ENCODE data around the gene SLC30A4.
A peak's percentile ranks its signal among the peaks of the same experiment; 100 is the strongest.

The SLC30A4 gene

DNA sequence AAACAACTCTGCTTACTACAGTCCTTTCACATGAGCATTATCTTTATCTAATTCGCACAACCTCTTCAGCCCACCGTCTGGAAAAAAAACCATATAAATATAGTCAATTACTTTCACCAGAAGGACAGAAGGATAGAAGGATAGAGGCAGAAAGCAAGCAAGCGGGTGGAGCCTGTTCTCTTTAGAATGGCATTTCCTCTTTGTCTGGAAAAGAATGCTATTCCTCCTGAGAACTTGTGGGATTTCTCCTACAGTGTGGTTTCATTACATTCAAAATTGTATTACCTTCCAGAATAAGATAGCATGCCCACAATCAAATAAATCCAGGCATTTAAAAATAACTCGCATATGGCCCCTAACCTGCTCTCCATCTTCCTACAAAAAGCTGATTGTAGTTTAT is 23.1 kb downstream of the SLC30A4 start:
- DNase-seq = no peak

DNA sequence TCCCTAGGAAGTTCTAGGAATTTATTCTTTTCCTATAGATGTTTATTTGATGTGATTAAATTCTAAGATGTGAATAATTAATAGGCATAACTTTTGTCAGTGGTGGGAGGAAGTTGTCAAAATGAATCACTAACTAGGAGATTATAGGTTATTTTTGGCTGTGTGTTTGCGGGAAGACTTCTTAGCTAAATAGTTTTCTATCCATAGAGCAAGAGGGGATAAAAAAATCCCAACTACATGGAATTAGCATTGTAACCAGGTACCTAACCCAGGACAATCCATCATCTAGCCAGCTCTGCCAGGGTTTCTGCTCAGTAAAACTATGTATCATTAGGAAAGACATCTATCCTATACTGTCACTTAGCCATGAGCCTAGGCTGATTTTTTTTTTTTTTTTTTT is 23.9 kb downstream of the SLC30A4 start:
- no peak for DNase-seq

- no peak for DNase-seq
Measured at GRCh38 chr15:45497261-45497660, 25.3 kb downstream of the SLC30A4 start.

DNA sequence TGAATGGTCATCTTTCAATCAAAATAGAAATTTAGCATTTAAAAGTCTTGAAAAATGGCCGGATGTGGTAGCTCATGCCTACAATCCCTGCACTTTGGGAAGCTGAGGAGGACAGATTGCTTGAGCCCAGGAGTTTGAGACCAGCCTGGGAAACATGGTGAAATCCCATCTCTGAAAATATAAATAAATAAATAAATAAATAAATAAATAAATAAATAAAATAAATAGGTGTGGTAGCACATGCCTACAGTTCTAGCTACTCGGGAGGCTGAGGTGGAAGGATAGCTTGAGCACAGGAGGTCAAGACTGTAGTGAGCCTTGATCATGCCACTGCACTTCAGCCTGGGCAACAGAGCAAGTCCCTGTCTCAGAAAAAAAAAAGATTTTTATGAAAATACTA is 25.9 kb downstream of the SLC30A4 start:
- DNase-seq = no peak

GRCh38 chr15:45495588-45495987 is 27.0 kb downstream of the SLC30A4 start:
- DNase-seq = no peak

DNA sequence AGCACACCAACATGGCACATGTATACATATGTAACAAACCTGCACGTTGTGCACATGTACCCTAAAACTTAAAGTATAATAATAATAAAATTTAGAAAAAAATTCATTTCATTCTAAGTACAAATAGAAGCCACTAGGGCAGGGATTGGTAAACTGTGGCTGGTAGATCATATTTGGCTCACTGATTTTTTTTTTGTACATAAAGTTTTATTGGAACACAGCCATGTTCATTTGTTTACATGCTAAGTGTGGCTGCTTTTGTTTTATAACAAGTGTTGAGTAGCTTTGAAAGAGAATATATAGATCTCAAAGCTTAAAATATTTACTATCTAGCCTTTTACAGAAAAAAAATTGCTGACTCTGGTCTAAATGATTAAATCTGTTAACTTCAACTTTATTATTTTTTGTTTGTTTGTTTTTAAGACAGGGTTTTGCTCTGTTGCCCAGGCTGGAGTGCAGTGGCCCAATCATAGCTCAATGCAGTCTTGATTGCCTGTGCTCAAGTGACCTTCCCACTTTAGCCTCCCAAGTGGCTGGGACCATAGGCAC is 32.8 kb downstream of the SLC30A4 start:
- no peak for DNase-seq

DNA sequence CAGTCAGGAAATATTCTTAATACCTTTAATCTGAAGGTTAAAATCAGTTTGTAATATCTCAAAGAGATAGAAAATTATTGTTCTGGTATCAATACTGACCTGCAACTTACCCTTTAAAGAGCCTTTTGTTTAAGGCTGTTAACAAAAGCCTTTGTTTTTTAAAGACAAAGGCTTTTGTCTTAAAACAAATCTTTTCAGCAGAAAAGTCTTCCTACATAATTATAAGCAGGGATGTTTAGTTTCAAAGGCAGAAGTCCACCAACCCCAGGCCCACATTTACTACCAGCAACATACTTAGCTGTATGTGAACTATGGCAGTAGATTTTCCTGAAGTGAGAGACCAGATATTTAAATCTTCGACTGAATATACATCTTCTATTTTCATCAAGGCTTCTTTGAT is 36.2 kb downstream of the SLC30A4 start:
- DNase-seq = no peak

GRCh38 chr15:45481135-45481534 is 41.4 kb downstream of the SLC30A4 start:
- no peak for DNase-seq

GRCh38 chr15:45476410-45476809 is 46.1 kb downstream of the SLC30A4 start:
- no peak for DNase-seq

- DNase-seq = no peak
Measured at GRCh38 chr15:45474799-45475198, 47.8 kb downstream of the SLC30A4 start.

DNA sequence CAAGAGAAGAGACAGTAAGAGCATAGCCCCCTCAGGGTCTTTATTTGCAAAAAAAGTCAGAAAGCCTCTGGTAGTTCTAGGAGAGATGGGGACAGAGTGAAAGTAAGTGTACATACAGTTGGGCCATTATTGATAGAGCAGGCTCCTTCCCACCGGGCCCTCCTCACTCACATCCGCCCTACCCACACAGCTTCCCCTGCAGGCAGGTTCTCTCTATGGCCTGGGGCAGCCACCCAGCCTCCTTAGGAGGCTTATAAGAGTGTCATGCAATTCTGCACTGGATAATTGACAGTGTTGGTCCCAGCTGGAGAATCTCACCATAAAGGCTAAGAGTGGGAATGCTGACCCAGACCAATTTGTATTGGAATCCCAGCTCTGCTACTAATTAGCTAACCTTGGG is 49.5 kb downstream of the SLC30A4 start:
- DNase-seq = no peak

- DNase-seq = no peak
Measured at GRCh38 chr15:45471151-45471550, 51.4 kb downstream of the SLC30A4 start.

GRCh38 chr15:45469441-45469840 is 53.1 kb downstream of the SLC30A4 start:
- no peak for DNase-seq

DNA sequence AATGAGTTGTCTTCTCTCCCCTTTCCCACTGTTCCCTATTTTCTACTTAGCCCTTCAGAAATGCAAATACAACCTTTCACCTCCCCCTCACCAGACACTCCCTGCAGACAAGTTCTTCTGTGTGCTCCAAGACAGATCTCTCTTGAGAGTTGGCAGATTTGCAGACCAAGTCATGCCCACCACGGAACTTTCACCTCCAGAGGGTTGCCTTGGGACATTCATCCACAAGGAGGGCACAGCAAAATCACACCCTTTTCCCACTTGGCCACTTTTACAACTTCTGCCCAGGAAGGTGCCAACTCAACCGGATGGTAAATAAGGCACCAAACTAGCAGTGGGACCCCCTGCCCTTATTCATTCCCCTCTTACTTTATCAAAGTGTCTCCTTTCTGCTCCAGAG is 53.5 kb downstream of the SLC30A4 start:
- no peak for DNase-seq

- no peak for DNase-seq
Measured at GRCh38 chr15:45468294-45468693, 54.3 kb downstream of the SLC30A4 start.

DNA sequence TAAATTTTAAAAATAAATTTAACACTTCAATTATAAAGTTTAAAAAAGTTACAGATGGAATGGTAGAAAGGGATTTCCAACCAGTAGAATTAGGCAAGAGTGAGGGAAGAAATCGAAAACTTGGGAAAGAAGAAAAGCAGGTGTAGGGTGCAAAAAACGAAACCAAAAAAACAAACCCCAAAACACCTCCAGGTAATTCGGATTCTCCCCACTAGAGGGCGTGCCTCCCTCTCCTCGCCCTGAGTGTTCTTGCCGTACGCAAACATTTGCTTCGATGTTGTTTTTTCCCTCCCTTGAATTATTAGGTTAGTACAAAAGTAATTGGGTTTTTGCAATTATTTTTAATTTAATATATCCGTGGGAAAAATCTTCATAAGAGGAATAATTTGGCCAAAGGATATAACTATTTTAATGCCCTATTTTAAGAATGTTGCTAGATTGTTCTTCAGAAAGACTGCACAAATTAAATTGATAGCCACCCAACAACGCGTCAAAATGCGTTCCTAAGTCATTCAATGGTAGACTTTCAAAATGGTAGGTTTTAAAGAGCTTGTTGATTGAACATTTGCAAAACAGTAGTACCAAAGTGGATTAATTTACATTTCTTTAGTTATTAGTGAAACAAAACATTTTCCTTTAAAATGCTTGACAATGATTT is 63.7 kb downstream of the SLC30A4 start:
- DNase-seq = peak; percentile 22

DNA sequence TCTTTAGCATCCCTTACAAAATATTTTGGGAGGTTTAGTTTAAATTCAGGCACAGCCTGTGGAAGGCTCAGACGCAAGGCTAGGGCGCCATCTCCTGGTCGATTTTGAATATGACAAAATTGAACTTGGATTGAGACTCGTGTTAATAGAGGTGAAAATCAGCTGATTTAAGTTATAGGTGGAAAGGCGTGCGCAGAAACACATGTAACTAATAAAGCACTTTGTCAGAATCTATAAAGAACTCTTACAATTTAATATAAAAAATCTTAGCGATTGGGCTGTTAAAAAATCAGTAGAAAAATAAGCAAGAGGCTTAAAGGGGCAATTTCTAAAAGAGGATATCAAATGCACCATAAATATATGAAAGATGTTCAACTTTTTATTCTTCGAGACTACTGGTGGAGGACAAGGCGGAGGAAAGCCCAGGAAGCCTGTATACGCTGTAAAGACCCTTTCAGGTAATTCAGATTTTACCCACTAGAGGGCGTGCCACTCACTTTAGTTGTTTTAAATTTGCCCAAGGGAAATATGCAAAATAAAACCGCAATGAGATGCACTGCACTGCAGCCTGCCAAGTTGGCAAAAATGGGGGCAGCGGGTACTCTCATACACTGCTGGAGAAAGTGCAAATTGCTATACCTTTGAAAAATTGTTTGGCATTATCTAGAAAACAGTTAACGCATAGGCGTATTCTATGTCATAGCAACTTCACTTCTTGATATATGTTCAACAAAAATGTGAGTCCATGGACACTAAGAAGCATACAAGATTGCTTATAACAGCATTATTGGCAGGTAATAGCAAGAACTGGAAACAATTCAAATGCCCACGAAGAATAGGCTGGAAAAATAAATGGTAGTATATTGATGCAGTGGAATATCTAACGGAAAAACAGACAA is 64.7 kb downstream of the SLC30A4 start:
- peak; percentile 55 for DNase-seq

- DNase-seq = no peak
Measured at GRCh38 chr15:45457220-45457619, 65.3 kb downstream of the SLC30A4 start.

GRCh38 chr15:45456212-45457106 is 66.1 kb downstream of the SLC30A4 start:
- no peak for DNase-seq

- no peak for DNase-seq
Measured at GRCh38 chr15:45454814-45455213, 67.7 kb downstream of the SLC30A4 start.

GRCh38 chr15:45451265-45451664 is 71.3 kb downstream of the SLC30A4 start:
- DNase-seq = no peak

DNA sequence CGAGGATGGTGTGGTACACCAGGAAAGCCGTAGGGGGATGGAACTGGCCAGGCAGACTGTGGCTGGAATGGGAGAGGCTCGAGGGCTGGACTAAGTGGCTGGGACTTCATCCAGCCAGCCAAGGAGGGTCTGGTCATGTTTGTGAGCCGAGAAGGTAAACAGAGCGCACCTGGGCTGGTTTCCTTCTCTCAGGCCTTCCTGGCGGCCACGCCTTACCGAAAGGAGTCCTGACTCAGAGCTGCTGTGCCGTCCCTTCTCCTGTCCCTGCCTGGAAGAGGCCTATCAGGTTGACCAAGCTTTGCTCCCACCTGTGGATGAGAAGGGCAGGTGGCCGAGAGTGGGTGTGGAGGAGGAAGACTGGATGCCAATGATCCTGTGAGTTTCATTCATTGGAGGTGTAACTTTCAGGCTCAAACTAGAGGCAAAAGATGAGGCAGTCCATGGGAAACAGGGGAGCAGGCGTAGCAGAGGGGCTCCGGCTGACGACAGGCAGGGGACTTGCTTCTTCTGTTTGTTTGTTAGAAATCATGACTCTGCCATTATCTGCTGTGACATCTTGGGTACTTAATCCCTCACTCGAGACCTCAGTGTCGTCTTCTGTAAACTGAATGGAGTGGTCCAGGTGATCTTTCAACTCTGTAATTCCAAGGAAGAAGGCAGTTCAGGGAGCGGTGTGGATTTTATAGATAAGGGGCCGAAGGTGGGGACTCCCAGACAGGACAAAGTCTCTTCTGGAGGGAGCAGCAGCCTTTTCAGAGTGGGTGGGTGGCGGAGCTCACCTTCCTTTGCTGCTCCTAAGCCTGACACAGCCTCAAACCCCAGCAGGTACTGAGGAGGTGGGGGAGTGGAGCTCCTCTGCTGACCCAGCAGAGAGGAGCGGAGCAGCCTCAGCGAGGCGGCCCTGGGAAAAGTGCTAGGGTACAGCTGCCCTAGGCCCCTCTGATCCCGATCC is 72.4 kb downstream of the SLC30A4 start:
- no peak for DNase-seq
